WTC11 (cell line): Measurements from ENCODE around the gene MBD3L3. TPM values are rescaled to one million over a fixed set of nuclear protein-coding genes. Genes with fewer than 3 reads are reported as not detected.
"Not testable (repeated sequence)": the region's sequence is repeated elsewhere in the genome, so short reads cannot be mapped to it uniquely, and the experiment has no call there.

ENCODE experiments used
- ATAC-seq: fragments of 200-7000 bp; cut with Tn5 transposase; 2 replicates; pipeline ENCODE4 v1.10.0; 2021; ENCODE audit warnings: mild to moderate bottlenecking, moderate library complexity
- CTCF ChIA-PET: fragments of 300-600 bp; sonication (Branson Sonifier 250); formaldehyde crosslinking; loops from one replicate; lab custom pipeline; 2021; ENCODE audit warnings: antibody characterized with exemption; lab: Charles Lee
- POLR2A ChIA-PET: fragments of 350-600 bp; sonication (Branson Sonifier 250); formaldehyde crosslinking; loops from one replicate; lab custom pipeline; 2021; ENCODE audit warnings: antibody characterized with exemption; lab: Charles Lee
- DNase-seq: peaks from one replicate; pipeline ENCODE4 v3.0.0; 2021; ENCODE audit warnings: low spot score
- H3K27ac Mint-ChIP-seq: 2 replicates; pipeline ENCODE4 v1.8.0; 2021; ENCODE audit warnings: mixed read lengths
- H3K27me3 Mint-ChIP-seq: 2 replicates; pipeline ENCODE4 v1.8.0; 2021; ENCODE audit warnings: low read depth, mild to moderate bottlenecking, moderate library complexity, mixed read lengths
- H3K36me3 Mint-ChIP-seq: 2 replicates; pipeline ENCODE4 v1.8.0; 2021; ENCODE audit warnings: mixed read lengths
- H3K4me1 Mint-ChIP-seq: 2 replicates; pipeline ENCODE4 v1.8.0; 2022; ENCODE audit warnings: mixed read lengths
- H3K4me3 Mint-ChIP-seq: 2 replicates; pipeline ENCODE4 v1.8.0; 2021; ENCODE audit warnings: mild to moderate bottlenecking, moderate library complexity, mixed read lengths
- H3K9me3 Mint-ChIP-seq: 2 replicates; pipeline ENCODE4 v1.8.0; 2021; ENCODE audit warnings: mixed read lengths
- EMX1 ChIP-seq: fragments of 250-450 bp; sonication (Bioruptor Pico); IDR thresholded peaks from 2 replicates; pipeline ENCODE4 v1.8.0; 2021; ENCODE audit warnings: mild to moderate bottlenecking
- ETV6 ChIP-seq: sonication (generic); formaldehyde crosslinking; IDR thresholded peaks from 2 replicates; pipeline ENCODE4 v1.8.1; 2022; ENCODE audit warnings: mild to moderate bottlenecking, missing genetic modification reagents
- GABPB1 ChIP-seq: sonication (generic); formaldehyde crosslinking; IDR thresholded peaks from 2 replicates; pipeline ENCODE4 v1.8.1; 2023; ENCODE audit warnings: mild to moderate bottlenecking, missing genetic modification reagents
- GRHL2 ChIP-seq: fragments of 250-450 bp; sonication (Bioruptor Pico); IDR thresholded peaks from 2 replicates; pipeline ENCODE4 v1.8.0; 2022; ENCODE audit warnings: mild to moderate bottlenecking, moderate library complexity; ENCODE audit not compliant: insufficient replicate concordance, severe bottlenecking
- OVOL2 ChIP-seq: fragments of 250-450 bp; sonication (Bioruptor Pico); IDR thresholded peaks from 2 replicates; pipeline ENCODE4 v1.9.0; 2021; ENCODE audit warnings: mild to moderate bottlenecking, borderline replicate concordance
- TCF7 ChIP-seq: sonication (generic); formaldehyde crosslinking; IDR thresholded peaks from 2 replicates; pipeline ENCODE4 v1.8.0; 2022; ENCODE audit warnings: mild to moderate bottlenecking, low read depth, missing genetic modification reagents, moderate library complexity
- ZBTB21 ChIP-seq: sonication (generic); formaldehyde crosslinking; IDR thresholded peaks from 2 replicates; pipeline ENCODE4 v1.8.1; 2023; ENCODE audit warnings: mild to moderate bottlenecking, missing genetic modification reagents, borderline replicate concordance
- ZNF219 ChIP-seq: sonication (generic); formaldehyde crosslinking; IDR thresholded peaks from 2 replicates; pipeline ENCODE4 v1.8.0; 2023; ENCODE audit warnings: missing genetic modification reagents, mild to moderate bottlenecking, borderline replicate concordance
- total RNA-seq: library from RNA; stranded (reverse); gene quantifications from 3 replicates; pipeline ENCODE4 v1.2.3, GENCODE V29; 2021
- TF ChIP-seq, protein P1 (sequence below): fragments of 250-450 bp; sonication (Bioruptor Pico); IDR thresholded peaks from 2 replicates; pipeline ENCODE4 v1.9.0; 2021; ENCODE audit warnings: mild to moderate bottlenecking
- TF ChIP-seq, protein P2 (sequence below): sonication (generic); formaldehyde crosslinking; IDR thresholded peaks from 2 replicates; pipeline ENCODE4 v1.8.1; 2022; ENCODE audit warnings: mild to moderate bottlenecking, moderate library complexity, missing genetic modification reagents

The MBD3L3 gene
- total RNA-seq, 1 experiment from 2014 or later: not detected

- H3K9me3 Mint-ChIP-seq, H3K27ac Mint-ChIP-seq, DNase-seq, CTCF ChIA-PET, H3K4me1 Mint-ChIP-seq, POLR2A ChIA-PET, H3K36me3 Mint-ChIP-seq, H3K27me3 Mint-ChIP-seq, ATAC-seq, H3K4me3 Mint-ChIP-seq: not testable (repeated sequence)
Observed at GRCh38 chr19:7040079-7040478, 18.4 kb downstream of the MBD3L3 start, which contains the start of gene MBD3L4. Gene MBD3L4 (minus strand): TSS chr19:7040179. CDS start chr19:7040144, 35 bp downstream.

DNA sequence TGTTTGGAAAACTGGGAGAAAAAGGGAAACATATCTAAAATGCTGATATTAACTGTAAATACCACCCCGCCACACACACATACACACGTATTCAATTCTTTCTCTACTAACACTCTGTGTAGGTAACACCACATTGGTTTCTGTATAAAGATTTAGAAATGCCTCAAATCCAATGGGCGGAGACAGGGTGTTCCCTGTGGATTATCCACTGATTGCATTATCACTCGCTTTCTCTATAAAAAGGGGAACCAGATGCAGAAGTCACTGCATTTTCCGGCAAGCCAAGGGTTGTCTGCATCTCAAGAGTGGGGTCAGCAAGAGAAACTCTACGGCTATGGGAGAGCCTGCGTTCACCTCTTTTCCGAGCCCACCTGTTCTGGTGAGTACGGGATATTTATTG, 28.2 kb downstream of the MBD3L3 start, which contains the start of gene MBD3L5:
MBD3L5 (plus strand) TSS at position 301 of the 400 bp plus-strand sequence; CDS start at position 335, 34 bp downstream.
- POLR2A ChIA-PET, H3K9me3 Mint-ChIP-seq, DNase-seq, CTCF ChIA-PET, H3K36me3 Mint-ChIP-seq, H3K27me3 Mint-ChIP-seq, ATAC-seq, H3K4me1 Mint-ChIP-seq, H3K27ac Mint-ChIP-seq, H3K4me3 Mint-ChIP-seq: not testable (repeated sequence)

DNA sequence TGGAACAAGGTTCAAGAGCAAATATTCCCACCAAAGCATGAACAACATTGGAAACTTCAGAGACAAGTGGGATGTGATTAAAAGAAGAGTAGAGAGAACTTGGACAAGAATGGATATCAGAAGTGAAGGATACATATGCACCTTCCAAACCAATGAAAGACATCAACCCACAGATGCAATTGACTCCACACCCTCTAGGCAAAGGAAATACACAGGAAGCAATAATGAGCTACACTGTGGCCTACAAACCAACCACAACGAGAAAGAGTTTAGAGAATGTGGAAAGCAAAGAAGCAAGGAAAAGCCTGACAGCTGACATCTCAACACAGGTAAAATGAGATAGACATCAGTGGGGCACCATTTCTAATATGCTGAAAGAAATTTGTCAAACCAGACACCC, 29.7 kb downstream of the MBD3L3 start:
- H3K9me3 Mint-ChIP-seq, H3K27me3 Mint-ChIP-seq, H3K4me3 Mint-ChIP-seq, H3K4me1 Mint-ChIP-seq, H3K36me3 Mint-ChIP-seq, ATAC-seq, DNase-seq, POLR2A ChIA-PET, CTCF ChIA-PET, H3K27ac Mint-ChIP-seq: not testable (repeated sequence)

DNA sequence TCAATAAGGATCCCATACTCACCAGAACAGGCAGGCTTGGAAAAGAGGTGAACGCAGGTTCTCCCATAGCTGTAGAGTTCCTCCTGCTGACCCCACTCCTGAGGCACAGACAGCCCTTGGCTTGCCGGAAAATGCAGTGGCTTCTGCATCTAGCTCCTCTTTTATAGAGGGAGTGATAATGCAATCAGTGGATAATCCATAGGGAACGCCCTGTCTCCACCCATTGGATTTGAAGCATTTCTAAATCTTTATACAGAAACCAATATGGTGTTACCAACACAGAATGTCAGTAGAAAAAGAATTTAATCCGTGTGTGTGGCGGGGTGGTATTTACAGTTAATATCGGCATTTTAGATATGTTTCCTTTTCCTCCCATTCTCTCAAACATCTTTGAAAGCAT, 37.1 kb downstream of the MBD3L3 start, which contains the start of gene MBD3L2B:
MBD3L2B (minus strand) TSS at position 101 of the 400 bp plus-strand sequence; CDS start at position 67, 34 bp downstream.
- H3K27ac Mint-ChIP-seq, CTCF ChIA-PET, ATAC-seq, H3K4me3 Mint-ChIP-seq, H3K27me3 Mint-ChIP-seq, H3K4me1 Mint-ChIP-seq, DNase-seq, POLR2A ChIA-PET: not testable (repeated sequence)
- Mint-ChIP-seq H3K36me3 (peaks cover 13% of the 10 kb centered on the region), H3K9me3 (peaks cover 14% of the 10 kb centered on the region)

DNA sequence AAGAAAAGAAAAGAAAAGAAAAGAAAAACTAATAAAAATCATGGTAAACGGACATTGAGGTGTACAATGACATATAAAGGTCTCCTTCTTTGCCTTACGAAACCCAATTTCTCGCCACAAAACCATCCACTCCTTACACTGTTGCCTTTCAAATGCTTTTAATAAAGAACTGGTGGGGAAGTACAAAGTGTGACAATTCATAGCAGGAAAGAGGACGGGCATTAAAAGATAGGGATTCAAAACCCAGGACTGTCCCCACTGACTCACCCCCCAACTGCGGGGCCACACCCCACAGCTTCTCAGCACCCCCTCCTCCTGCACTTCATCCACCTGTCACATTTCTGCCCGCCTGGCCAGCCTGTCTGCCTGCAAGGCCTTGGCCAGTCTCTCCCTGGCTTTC, 39.6 kb downstream of the MBD3L3 start:
- H3K27ac Mint-ChIP-seq: no peak overlapping the region
- H3K27me3 Mint-ChIP-seq: peaks cover 6% of the 10 kb centered on the region
- H3K4me1 Mint-ChIP-seq: no peaks in the 10 kb centered on the region
- no peak for DNase-seq
- peaks cover 24% of the 10 kb centered on the region for H3K36me3 Mint-ChIP-seq
- no peak for TF ChIP-seq GRHL2
- TF ChIP-seq, protein P1, sequence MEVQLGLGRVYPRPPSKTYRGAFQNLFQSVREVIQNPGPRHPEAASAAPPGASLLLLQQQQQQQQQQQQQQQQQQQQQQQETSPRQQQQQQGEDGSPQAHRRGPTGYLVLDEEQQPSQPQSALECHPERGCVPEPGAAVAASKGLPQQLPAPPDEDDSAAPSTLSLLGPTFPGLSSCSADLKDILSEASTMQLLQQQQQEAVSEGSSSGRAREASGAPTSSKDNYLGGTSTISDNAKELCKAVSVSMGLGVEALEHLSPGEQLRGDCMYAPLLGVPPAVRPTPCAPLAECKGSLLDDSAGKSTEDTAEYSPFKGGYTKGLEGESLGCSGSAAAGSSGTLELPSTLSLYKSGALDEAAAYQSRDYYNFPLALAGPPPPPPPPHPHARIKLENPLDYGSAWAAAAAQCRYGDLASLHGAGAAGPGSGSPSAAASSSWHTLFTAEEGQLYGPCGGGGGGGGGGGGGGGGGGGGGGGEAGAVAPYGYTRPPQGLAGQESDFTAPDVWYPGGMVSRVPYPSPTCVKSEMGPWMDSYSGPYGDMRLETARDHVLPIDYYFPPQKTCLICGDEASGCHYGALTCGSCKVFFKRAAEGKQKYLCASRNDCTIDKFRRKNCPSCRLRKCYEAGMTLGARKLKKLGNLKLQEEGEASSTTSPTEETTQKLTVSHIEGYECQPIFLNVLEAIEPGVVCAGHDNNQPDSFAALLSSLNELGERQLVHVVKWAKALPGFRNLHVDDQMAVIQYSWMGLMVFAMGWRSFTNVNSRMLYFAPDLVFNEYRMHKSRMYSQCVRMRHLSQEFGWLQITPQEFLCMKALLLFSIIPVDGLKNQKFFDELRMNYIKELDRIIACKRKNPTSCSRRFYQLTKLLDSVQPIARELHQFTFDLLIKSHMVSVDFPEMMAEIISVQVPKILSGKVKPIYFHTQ (CRISPR knock-in tag): no peak
- no peak for TF ChIP-seq ZNF219 (CRISPR knock-in tag)
- TF ChIP-seq ETV6 (CRISPR knock-in tag): no peak
- no peak for TF ChIP-seq OVOL2 (CRISPR knock-in tag)
- TF ChIP-seq, protein P2, sequence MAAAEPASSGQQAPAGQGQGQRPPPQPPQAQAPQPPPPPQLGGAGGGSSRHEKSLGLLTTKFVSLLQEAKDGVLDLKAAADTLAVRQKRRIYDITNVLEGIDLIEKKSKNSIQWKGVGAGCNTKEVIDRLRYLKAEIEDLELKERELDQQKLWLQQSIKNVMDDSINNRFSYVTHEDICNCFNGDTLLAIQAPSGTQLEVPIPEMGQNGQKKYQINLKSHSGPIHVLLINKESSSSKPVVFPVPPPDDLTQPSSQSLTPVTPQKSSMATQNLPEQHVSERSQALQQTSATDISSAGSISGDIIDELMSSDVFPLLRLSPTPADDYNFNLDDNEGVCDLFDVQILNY (CRISPR knock-in tag): no peak
- no peak for TF ChIP-seq GABPB1 (CRISPR knock-in tag)
- TF ChIP-seq TCF7: no peak
- TF ChIP-seq ZBTB21 (CRISPR knock-in tag): no peak
- TF ChIP-seq EMX1 (CRISPR knock-in tag): no peak
- no peak for ATAC-seq
- ChIA-PET CTCF (no interaction called here), POLR2A (no interaction called here)
- no peak overlapping the region for H3K4me3 Mint-ChIP-seq
- H3K9me3 Mint-ChIP-seq: peaks cover 31% of the 10 kb centered on the region
